ENCODE data around the gene MRPS27. TPM values are rescaled to one million over a fixed set of nuclear protein-coding genes. Genes with fewer than 3 reads are reported as not detected.
"Not testable (repeated sequence)": the region's sequence is repeated elsewhere in the genome, so short reads cannot be mapped to it uniquely, and the experiment has no call there.

MRPS27 gene
- total RNA-seq, 2 donors from 2014 or later = 87.4 to 116 TPM

- Mint-ChIP-seq H3K27ac (no peak overlapping the region), H3K36me3 (no peaks in the 10 kb centered on the region), H3K9me3 (no peaks in the 10 kb centered on the region)
- DNase-seq (ENCODE audit: low spot score in 2 of 2) (no peak), ATAC-seq (peak; percentile 40 to 87)
Observed at GRCh38 chr5:72187388-72188075, 132.5 kb downstream of the MRPS27 start.

DNA sequence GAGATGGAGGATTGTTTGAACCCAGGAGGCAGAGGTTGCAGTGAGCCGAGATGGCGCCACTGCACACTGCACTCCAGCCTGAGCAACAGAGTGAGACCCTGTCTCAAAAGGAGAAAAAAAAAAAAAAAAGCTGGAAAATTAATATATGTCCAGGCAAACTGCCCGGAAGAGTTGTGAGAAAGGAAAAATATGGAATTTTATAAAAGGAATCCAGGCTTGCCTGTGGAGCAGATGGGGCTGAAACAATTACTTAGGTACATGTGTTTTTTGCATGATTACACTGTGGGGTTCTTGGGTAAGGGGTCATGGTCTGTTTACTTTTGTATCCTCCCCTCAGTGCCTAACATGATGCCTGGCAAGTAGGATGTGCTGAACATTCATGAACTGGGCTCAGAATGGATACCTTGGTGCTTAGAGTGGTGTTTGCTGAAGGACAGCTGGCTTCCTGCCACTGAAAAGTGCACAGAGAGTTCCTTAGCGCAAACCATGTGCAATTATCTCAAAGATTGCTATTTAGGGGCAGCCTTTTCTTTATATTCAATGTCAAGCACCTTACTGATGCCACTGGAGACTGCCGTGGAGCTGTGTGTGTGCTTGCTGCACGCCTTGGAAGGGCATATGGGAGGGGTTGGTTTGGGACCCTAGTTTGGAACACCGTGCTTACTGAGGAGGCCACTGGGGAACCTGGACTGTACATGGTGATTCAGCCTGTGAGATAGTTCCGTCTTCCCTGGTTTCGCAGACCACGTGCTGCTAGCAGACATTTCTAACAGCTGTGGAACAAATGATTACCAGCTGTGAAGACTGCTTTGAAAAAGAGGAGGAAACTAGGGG, 134.3 kb downstream of the MRPS27 start:
- ATAC-seq = no peak
- Mint-ChIP-seq H3K27ac (no peak overlapping the region), H3K36me3 (no peaks in the 10 kb centered on the region), H3K9me3 (no peaks in the 10 kb centered on the region)
- DNase-seq (ENCODE audit: low spot score in 2 of 2) = no peak

- Mint-ChIP-seq H3K36me3 (no peaks in the 10 kb centered on the region), H3K27ac (no peak overlapping the region), H3K9me3 (no peaks in the 10 kb centered on the region)
- ATAC-seq = no peak
- no peak for DNase-seq (ENCODE audit: low spot score in 2 of 2)
Observed at GRCh38 chr5:72184408-72184807, 135.6 kb downstream of the MRPS27 start.

GRCh38 chr5:72183101-72183520, 136.9 kb downstream of the MRPS27 start:
- no peaks in the 10 kb centered on the region for H3K9me3 Mint-ChIP-seq
- DNase-seq (ENCODE audit: low spot score in 2 of 2) (no peak), ATAC-seq (no peak)
- no peak overlapping the region for H3K27ac Mint-ChIP-seq
- H3K36me3 Mint-ChIP-seq = no peaks in the 10 kb centered on the region

DNA sequence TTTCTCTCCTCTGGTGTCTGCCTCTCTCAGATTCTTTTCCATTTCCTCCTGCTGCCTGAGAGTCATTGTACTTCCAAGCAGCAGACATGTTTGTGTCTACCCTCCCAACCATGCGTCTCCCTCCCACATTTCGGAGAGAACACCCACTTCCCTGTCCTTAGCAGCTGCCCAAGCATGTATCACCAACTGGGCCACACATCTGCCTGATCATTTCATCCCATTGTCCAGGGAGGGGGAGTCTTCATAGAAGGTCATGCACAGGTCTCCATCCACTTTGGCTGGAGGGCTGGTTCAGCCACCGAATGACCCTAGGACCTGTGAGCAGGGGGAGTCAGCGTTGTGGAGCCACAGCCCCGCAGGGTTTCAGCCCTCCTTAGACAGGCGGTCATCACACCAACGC, 137.4 kb downstream of the MRPS27 start:
- Mint-ChIP-seq H3K9me3 (no peaks in the 10 kb centered on the region), H3K27ac (no peak overlapping the region), H3K36me3 (no peaks in the 10 kb centered on the region)
- ATAC-seq (no peak), DNase-seq (ENCODE audit: low spot score in 2 of 2) (no peak)

- DNase-seq (ENCODE audit: low spot score in 2 of 2) = no peak
- no peak overlapping the region for H3K27ac Mint-ChIP-seq
- H3K36me3 Mint-ChIP-seq = no peaks in the 10 kb centered on the region
- no peak for ATAC-seq
- no peaks in the 10 kb centered on the region for H3K9me3 Mint-ChIP-seq
Observed at GRCh38 chr5:72180925-72181324, 139.1 kb downstream of the MRPS27 start.

GRCh38 chr5:72179816-72180440, 140.1 kb downstream of the MRPS27 start:
- H3K9me3 Mint-ChIP-seq = no peaks in the 10 kb centered on the region
- ATAC-seq = no peak
- no peaks in the 10 kb centered on the region for H3K36me3 Mint-ChIP-seq
- H3K27ac Mint-ChIP-seq = no peak overlapping the region
- DNase-seq (ENCODE audit: low spot score in 2 of 2) = no peak

DNA sequence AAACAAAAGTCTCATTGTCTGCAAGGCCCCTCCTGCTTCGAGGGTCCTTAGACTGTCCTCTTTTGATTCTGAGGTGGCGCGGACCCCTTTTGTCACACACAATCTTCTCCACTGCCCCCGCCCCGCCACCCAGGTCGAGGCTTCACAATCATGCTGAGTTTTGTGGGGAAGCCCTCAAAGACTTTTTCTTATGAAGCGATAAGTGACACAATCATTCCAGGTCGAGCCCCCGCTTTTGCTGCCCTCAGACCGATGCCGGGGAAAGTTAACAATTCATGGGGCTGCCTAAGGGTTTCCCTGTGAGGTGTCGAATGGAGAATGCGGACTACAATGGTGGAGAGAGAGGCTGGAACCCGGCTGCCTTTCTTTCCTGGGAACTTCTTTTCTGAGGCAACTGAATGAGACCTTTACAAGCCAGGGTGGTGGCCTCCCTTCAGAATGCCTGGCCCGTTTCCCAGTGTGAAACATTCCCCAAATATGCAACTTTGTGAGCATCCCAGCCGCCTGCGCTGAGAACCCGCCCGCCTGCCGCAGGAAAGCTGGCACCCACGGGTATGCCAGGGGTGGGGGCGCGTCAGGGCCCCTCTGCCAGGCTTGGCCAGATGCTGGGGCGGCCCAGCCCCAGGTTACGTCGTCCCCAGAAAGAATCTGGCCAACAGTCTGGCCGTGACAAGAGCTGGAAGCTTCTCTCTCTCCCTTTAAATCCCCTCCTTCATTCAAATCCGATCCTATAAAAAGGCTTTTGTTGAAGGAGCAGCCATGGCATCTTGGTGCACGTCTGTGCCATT, 140.8 kb downstream of the MRPS27 start:
- Mint-ChIP-seq H3K27ac (no peak overlapping the region), H3K9me3 (no peaks in the 10 kb centered on the region), H3K36me3 (no peaks in the 10 kb centered on the region)
- DNase-seq (ENCODE audit: low spot score in 2 of 2) (no peak), ATAC-seq (no peak)

- DNase-seq (ENCODE audit: low spot score in 2 of 2) (no peak), ATAC-seq (no peak)
- Mint-ChIP-seq H3K9me3 (no peaks in the 10 kb centered on the region), H3K36me3 (no peaks in the 10 kb centered on the region), H3K27ac (peak overlapping the region in 1 of 2 donors; percentile 56)
Observed at GRCh38 chr5:72177538-72177937, 142.5 kb downstream of the MRPS27 start.

GRCh38 chr5:72172786-72173185, 147.3 kb downstream of the MRPS27 start:
- H3K27ac Mint-ChIP-seq = no peak overlapping the region
- H3K36me3 Mint-ChIP-seq = no peaks in the 10 kb centered on the region
- ATAC-seq (no peak), DNase-seq (ENCODE audit: low spot score in 2 of 2) (no peak)
- no peaks in the 10 kb centered on the region for H3K9me3 Mint-ChIP-seq

DNA sequence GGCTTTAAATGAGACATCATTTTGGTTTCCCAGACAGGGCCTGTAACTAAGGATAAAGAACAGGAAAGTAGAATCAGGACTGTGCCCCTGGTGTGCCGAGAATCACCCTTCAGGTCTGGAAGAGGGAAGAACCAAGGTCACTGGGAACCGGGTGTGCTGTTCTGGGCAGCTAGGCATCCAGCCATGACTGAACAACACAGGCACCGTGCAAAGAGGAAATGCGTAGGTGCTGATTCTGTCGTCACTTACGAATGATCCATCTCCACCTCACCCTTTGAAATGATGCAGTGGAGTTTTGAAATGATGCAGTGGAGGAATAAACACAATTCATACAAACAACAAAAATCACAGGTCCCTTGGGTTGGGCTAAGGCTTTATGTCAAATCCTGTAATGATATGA, 148.4 kb downstream of the MRPS27 start:
- no peak for DNase-seq (ENCODE audit: low spot score in 2 of 2)
- no peak overlapping the region for H3K27ac Mint-ChIP-seq

GRCh38 chr5:72171181-72171580, 148.9 kb downstream of the MRPS27 start:
- not testable (repeated sequence) for H3K9me3 Mint-ChIP-seq, H3K27ac Mint-ChIP-seq, ATAC-seq

More for the DNA sequence above, 148.4 kb downstream of the MRPS27 start:
- peak in 1 of 2 donors; percentile 78 for ATAC-seq
- Mint-ChIP-seq H3K36me3 (no peaks in the 10 kb centered on the region), H3K9me3 (no peaks in the 10 kb centered on the region)

DNA sequence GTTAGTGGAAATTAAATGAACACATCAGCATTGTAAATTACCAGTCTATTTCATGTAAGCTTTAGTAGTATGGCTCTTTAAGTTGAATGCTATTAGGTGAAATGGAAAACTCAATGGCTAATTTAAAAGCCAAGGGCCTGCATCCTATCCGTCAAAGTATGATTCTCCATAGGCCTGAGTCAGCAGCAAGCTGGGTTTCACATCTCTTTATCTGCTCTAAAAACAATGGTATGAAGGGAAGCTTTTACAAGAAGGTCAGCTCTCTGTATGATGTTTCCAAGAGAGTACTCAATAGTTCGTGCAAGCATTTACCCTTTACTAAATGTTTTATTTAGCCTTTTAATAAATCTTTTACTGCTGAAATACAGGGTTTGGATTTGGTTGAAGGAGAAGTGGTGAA, 149.9 kb downstream of the MRPS27 start:
- no peaks in the 10 kb centered on the region for H3K36me3 Mint-ChIP-seq
- H3K27ac Mint-ChIP-seq = no peak overlapping the region
- DNase-seq (ENCODE audit: low spot score in 2 of 2) (no peak), ATAC-seq (no peak)
- H3K9me3 Mint-ChIP-seq = no peaks in the 10 kb centered on the region

More at GRCh38 chr5:72171181-72171580, 148.9 kb downstream of the MRPS27 start:
- DNase-seq (ENCODE audit: low spot score in 2 of 2); H3K36me3 Mint-ChIP-seq: not testable (repeated sequence)

Measured in activated naive CD4-positive, alpha-beta T cell treated with anti-CD3 and anti-CD28 coated beads, Interleukin-2, amount 50 U/mL, for 72 hours (primary cell).